IMR-90 (cell line): ENCODE data around the gene CPNE4. TPM values are rescaled to one million over a fixed set of nuclear protein-coding genes. Genes with fewer than 3 reads are reported as not detected.

Source experiments
- ATAC-seq: fragments of 200-7000 bp; cut with Tn5 transposase; 2 replicates; pipeline ENCODE4 v1.9.1; 2020; ENCODE audit warnings: low read depth, mild to moderate bottlenecking, moderate library complexity
- BruUV-seq: library from RNA; stranded (reverse); fragments of 400-500 nt; replicated peaks from 2 replicates; lab custom pipeline; 2021; lab: Mats Ljungman, UMichigan
- CTCF ChIA-PET: fragments of 300-600 bp; formaldehyde crosslinking; extraction: SDS; loops from one replicate; lab custom pipeline; 2021; ENCODE audit warnings: antibody characterized with exemption; lab: Yijun Ruan, JAX
- POLR2A ChIA-PET: fragments of 300-600 bp; sonication (Branson Sonifier 250); formaldehyde crosslinking; loops from one replicate; lab custom pipeline; 2022; ENCODE audit warnings: antibody characterized with exemption; ENCODE audit not compliant: unreplicated experiment; lab: Charles Lee
- DNase-seq: peaks from one replicate; pipeline ENCODE4 v3.0.0; 2013
- H2AFZ ChIP-seq: replicated peaks from 2 replicates; pipeline ENCODE3; 2013; ENCODE audit warnings: low read length, mild to moderate bottlenecking; ENCODE audit not compliant: poor library complexity
- H2AK5ac ChIP-seq: 2 replicates; pipeline ENCODE4 v1.6.1; 2013; ENCODE audit warnings: low read depth, low read length, inconsistent platforms
- H2AK9ac ChIP-seq: replicated peaks from 2 replicates; pipeline ENCODE3; 2013; ENCODE audit warnings: mild to moderate bottlenecking, low read depth, low read length, moderate library complexity; ENCODE audit not compliant: poor library complexity
- H2BK120ac ChIP-seq: 2 replicates; pipeline ENCODE4 v1.6.1; 2013; ENCODE audit warnings: low read depth, low read length, inconsistent platforms
- H2BK15ac ChIP-seq: 3 replicates; pipeline ENCODE4 v1.6.1; 2013; ENCODE audit warnings: low read depth, low read length, inconsistent platforms
- H2BK20ac ChIP-seq: 2 replicates; pipeline ENCODE4 v1.6.1; 2013; ENCODE audit warnings: low read depth, mild to moderate bottlenecking, inconsistent platforms, low read length, moderate library complexity
- H2BK5ac ChIP-seq: 2 replicates; pipeline ENCODE4 v1.6.1; 2013; ENCODE audit warnings: mild to moderate bottlenecking, low read depth, low read length, inconsistent platforms; ENCODE audit not compliant: poor library complexity, severe bottlenecking
- H3K14ac ChIP-seq: replicated peaks from 2 replicates; pipeline ENCODE4 v1.6.1; 2013; ENCODE audit warnings: low read depth, low read length, inconsistent platforms
- H3K18ac ChIP-seq: 2 replicates; pipeline ENCODE4 v1.6.1; 2013; ENCODE audit warnings: low read depth, low read length, control low read depth
- H3K23ac ChIP-seq: 2 replicates; pipeline ENCODE4 v1.6.1; 2013; ENCODE audit warnings: low read depth, low read length, inconsistent platforms
- H3K27ac ChIP-seq: 2 replicates; pipeline ENCODE4 v1.5.1; 2013; ENCODE audit warnings: mild to moderate bottlenecking, control low read depth, low read length; ENCODE audit not compliant: insufficient read depth
- H3K27me3 ChIP-seq: 2 replicates; pipeline ENCODE4 v1.6.1; 2013; ENCODE audit warnings: low read length; ENCODE audit not compliant: control insufficient read depth, insufficient read depth
- H3K36me3 ChIP-seq: 2 replicates; pipeline ENCODE4 v1.6.1; 2013; ENCODE audit warnings: low read length, mixed read lengths; ENCODE audit not compliant: control insufficient read depth, insufficient read depth
- H3K4ac ChIP-seq: 2 replicates; pipeline ENCODE4 v1.6.1; 2013; ENCODE audit warnings: low read depth, low read length, inconsistent platforms
- H3K4me1 ChIP-seq: 2 replicates; pipeline ENCODE4 v1.6.1; 2013; ENCODE audit warnings: low read length, mixed read lengths; ENCODE audit not compliant: control insufficient read depth, insufficient read depth
- H3K4me2 ChIP-seq: 2 replicates; pipeline ENCODE4 v1.6.1; 2013; ENCODE audit warnings: low read depth, mild to moderate bottlenecking, control low read depth, low read length, moderate library complexity
- H3K4me3 ChIP-seq: 2 replicates; pipeline ENCODE4 v1.5.1; 2013; ENCODE audit warnings: low read depth, mild to moderate bottlenecking, control low read depth, low read length, moderate library complexity; ENCODE audit not compliant: insufficient read depth
- H3K56ac ChIP-seq: 2 replicates; pipeline ENCODE4 v1.6.1; 2013; ENCODE audit warnings: low read length, inconsistent platforms; ENCODE audit not compliant: insufficient read depth; ENCODE audit errors: extremely low read depth
- H3K79me1 ChIP-seq, 2 experiments: 2 replicates each; pipeline ENCODE4 v1.6.1; 2013; ENCODE audit warnings: low read length in 2 of 2, inconsistent platforms in 1 of 2, low read depth in 1 of 2
- H3K9ac ChIP-seq: 2 replicates; pipeline ENCODE4 v1.6.1; 2013; ENCODE audit warnings: low read depth, low read length, control low read depth
- H3K9me1 ChIP-seq: 2 replicates; pipeline ENCODE4 v1.6.1; 2013; ENCODE audit warnings: low read length, inconsistent platforms; ENCODE audit not compliant: insufficient read depth
- H3K9me3 ChIP-seq: 2 replicates; pipeline ENCODE4 v1.6.1; 2013; ENCODE audit warnings: low read length; ENCODE audit not compliant: control insufficient read depth, insufficient read depth
- H4K20me1 ChIP-seq: 2 replicates; pipeline ENCODE4 v1.6.1; 2013; ENCODE audit warnings: low read length, inconsistent platforms; ENCODE audit not compliant: insufficient read depth
- H4K5ac ChIP-seq: 2 replicates; pipeline ENCODE4 v1.6.1; 2013; ENCODE audit warnings: mild to moderate bottlenecking, low read depth, low read length, control low read depth
- H4K8ac ChIP-seq, 2 experiments: 2 replicates each; pipeline ENCODE4 v1.6.1; 2013; ENCODE audit warnings: low read depth in 2 of 2, low read length in 2 of 2, control low read depth in 1 of 2, inconsistent platforms in 1 of 2
- H4K91ac ChIP-seq: 2 replicates; pipeline ENCODE4 v1.6.1; 2013; ENCODE audit warnings: low read depth, low read length, inconsistent platforms; ENCODE audit not compliant: insufficient read depth
- BHLHE40 ChIP-seq: fragments of 150-350 bp; IDR thresholded peaks from 2 replicates; pipeline ENCODE4 v1.6.1; 2016; ENCODE audit warnings: mild to moderate bottlenecking, low read depth, low read length
- CEBPB ChIP-seq: IDR thresholded peaks from 2 replicates; pipeline ENCODE4 v1.6.1; 2012; ENCODE audit warnings: low read depth, low read length, improper control_type of control experiment
- CTCF ChIP-seq: conservative IDR thresholded peaks from 2 replicates; pipeline ENCODE4 v1.5.1; 2012; ENCODE audit warnings: mild to moderate bottlenecking, low read depth, low read length, improper control_type of control experiment
- ELK1 ChIP-seq: fragments of 150-350 bp; IDR thresholded peaks from 2 replicates; pipeline ENCODE4 v1.6.1; 2016; ENCODE audit warnings: low read depth, mild to moderate bottlenecking, low read length, moderate library complexity, borderline replicate concordance
- FOS ChIP-seq: fragments of 150-350 bp; IDR thresholded peaks from 2 replicates; pipeline ENCODE4 v1.6.1; 2016; ENCODE audit warnings: low read depth, low read length
- MAFK ChIP-seq: IDR thresholded peaks from 2 replicates; pipeline ENCODE4 v1.6.1; 2012; ENCODE audit warnings: low read depth, low read length, improper control_type of control experiment
- MAZ ChIP-seq: IDR thresholded peaks from 2 replicates; pipeline ENCODE4 v1.6.1; 2012; ENCODE audit warnings: low read depth, mild to moderate bottlenecking, low read length, improper control_type of control experiment, moderate library complexity, borderline replicate concordance
- MXI1 ChIP-seq: IDR thresholded peaks from 2 replicates; pipeline ENCODE4 v1.6.1; 2012; ENCODE audit warnings: low read depth, mild to moderate bottlenecking, low read length, moderate library complexity, borderline replicate concordance
- NFE2L2 ChIP-seq: fragments of 150-350 bp; IDR thresholded peaks from 2 replicates; pipeline ENCODE4 v1.6.1; 2016; ENCODE audit warnings: low read depth, mild to moderate bottlenecking, low read length
- RAD21 ChIP-seq: IDR thresholded peaks from 2 replicates; pipeline ENCODE4 v1.6.1; 2012; ENCODE audit warnings: low read length, improper control_type of control experiment
- RCOR1 ChIP-seq: IDR thresholded peaks from 2 replicates; pipeline ENCODE4 v1.6.1; 2012; ENCODE audit warnings: mild to moderate bottlenecking, low read length, improper control_type of control experiment; ENCODE audit not compliant: insufficient replicate concordance
- RFX5 ChIP-seq: IDR thresholded peaks from 2 replicates; pipeline ENCODE4 v1.8.0; 2012; ENCODE audit warnings: low read depth, mild to moderate bottlenecking, low read length, moderate library complexity
- SMC3 ChIP-seq: fragments of 150-350 bp; IDR thresholded peaks from 2 replicates; pipeline ENCODE4 v1.6.1; 2016; ENCODE audit warnings: low read depth, mild to moderate bottlenecking, antibody characterized with exemption, low read length, moderate library complexity
- WGBS, 2 experiments: methylation state at CpG; one replicate each; pipeline versions ENCODE4 v1.1.5 to v1.1.7; 2013; ENCODE audit warnings: missing lambda C conversion rate in 2 of 2; ENCODE audit not compliant: insufficient read length in 1 of 2; ENCODE audit errors: extremely low coverage in 2 of 2; 5-methylcytosine and 5-hydroxymethylcytosine counted together
- dilution Hi-C: fragments of 300-500 bp; cut with HindIII; formaldehyde crosslinking; loops from one replicate; pipeline ENCODE4 v1.14.3; 2018; ENCODE audit warnings: low sequenced_read_pairs; ENCODE audit not compliant: unreplicated experiment
- in situ Hi-C: fragments of 300-500 bp; cut with MboI; formaldehyde crosslinking; loops from 3 replicates; pipeline ENCODE4 v1.14.3; 2019; ENCODE audit warnings: low sequenced_read_pairs, inconsistent platforms, mixed read lengths
- intact Hi-C: fragments of 100-400 bp; cut with micrococcal nuclease; formaldehyde crosslinking; loops from 2 replicates; pipeline ENCODE4 v1.10.0; 2022
- polyA plus RNA-seq, 3 experiments: library from polyadenylated mRNA; depleted of rRNA; stranded (reverse); fragments of >200 nt; gene quantifications; 2 replicates each; pipeline ENCODE4 v1.2.3, GENCODE V29; 2012; ENCODE audit warnings: low replicate concordance in 1 of 3
- total RNA-seq: library from RNA; depleted of rRNA; stranded (reverse); fragments of >200 nt; gene quantifications from 2 replicates; pipeline ENCODE4 v1.2.3, GENCODE V29; 2012
- TF ChIP-seq, protein P1 (sequence below): fragments of 150-350 bp; IDR thresholded peaks from 2 replicates; pipeline ENCODE4 v1.6.1; 2017; ENCODE audit warnings: mild to moderate bottlenecking, antibody characterized with exemption, low read length, low read depth

The CPNE4 gene
- total and polyA plus RNA-seq, 2 of the 4 experiments (the other 2 are of a cell fraction), result not detected

DNA sequence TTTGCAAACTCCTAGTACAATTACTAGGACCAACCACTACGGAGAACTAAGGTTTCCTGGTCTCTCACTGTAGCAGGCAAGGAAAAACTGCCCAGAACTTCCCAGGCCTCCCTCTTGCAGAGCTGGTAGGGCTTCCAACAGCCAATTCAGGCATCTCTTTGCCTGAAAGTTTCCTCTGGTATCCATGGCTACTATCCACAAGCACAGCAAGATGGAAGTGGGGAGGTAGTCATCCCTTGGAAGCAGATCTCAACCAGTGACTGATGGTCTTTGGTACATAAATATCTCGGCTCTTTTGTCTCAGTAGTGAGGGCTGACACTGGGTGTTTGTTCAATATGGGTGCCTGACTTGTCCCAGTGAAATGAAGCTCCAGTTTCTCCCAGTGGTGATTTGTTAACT, 330.7 kb downstream of the CPNE4 start:
- H3K14ac ChIP-seq, result no peak overlapping the region
- H3K27ac ChIP-seq, result no peak overlapping the region
- no peak for DNase-seq
- no peak overlapping the region for H2BK15ac ChIP-seq
- no peaks in the 10 kb centered on the region for H3K9me3 ChIP-seq
- no peak overlapping the region for H3K56ac ChIP-seq
- no peaks in the 10 kb centered on the region for H3K79me1 ChIP-seq
- no peak overlapping the region for H3K23ac ChIP-seq
- ChIA-PET CTCF (no interaction called here), POLR2A (no interaction called here)
- no peaks in the 10 kb centered on the region for H3K36me3 ChIP-seq
- H3K27me3 ChIP-seq, result no peaks in the 10 kb centered on the region
- H4K8ac ChIP-seq, result no peak overlapping the region
- dilution Hi-C loops (no loop called here), intact Hi-C loops (no loop called here), in situ Hi-C loops (no loop called here)
- no peaks in the 10 kb centered on the region for H3K4me1 ChIP-seq
- H4K5ac ChIP-seq, result no peak overlapping the region
- H2AFZ ChIP-seq, result no peak overlapping the region
- no peak for ATAC-seq
- H3K4me3 ChIP-seq, result no peak overlapping the region
- H4K20me1 ChIP-seq, result no peaks in the 10 kb centered on the region
- no peak overlapping the region for H2BK20ac ChIP-seq
- no peak overlapping the region for H3K18ac ChIP-seq
- no TSS peak for BruUV-seq
- H2AK9ac ChIP-seq, result no peak overlapping the region
- H3K9me1 ChIP-seq, result no peaks in the 10 kb centered on the region
- no peak overlapping the region for H2AK5ac ChIP-seq
- no peak overlapping the region for H4K91ac ChIP-seq
- no peak overlapping the region for H2BK5ac ChIP-seq
- H2BK120ac ChIP-seq, result no peak overlapping the region
- TF ChIP-seq RCOR1 (no peak), BHLHE40 (no peak), NFE2L2 (no peak), CEBPB (no peak), MAZ (no peak), RFX5 (no peak), ELK1 (no peak), SMC3 (no peak), MXI1 (no peak), CTCF (no peak), MAFK (no peak), FOS (no peak), RAD21 (no peak)
- TF ChIP-seq, protein P1, sequence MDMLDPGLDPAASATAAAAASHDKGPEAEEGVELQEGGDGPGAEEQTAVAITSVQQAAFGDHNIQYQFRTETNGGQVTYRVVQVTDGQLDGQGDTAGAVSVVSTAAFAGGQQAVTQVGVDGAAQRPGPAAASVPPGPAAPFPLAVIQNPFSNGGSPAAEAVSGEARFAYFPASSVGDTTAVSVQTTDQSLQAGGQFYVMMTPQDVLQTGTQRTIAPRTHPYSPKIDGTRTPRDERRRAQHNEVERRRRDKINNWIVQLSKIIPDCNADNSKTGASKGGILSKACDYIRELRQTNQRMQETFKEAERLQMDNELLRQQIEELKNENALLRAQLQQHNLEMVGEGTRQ, result no peak
- no peak overlapping the region for H3K4me2 ChIP-seq
- WGBS, 2 experiments, result no CpG with 5 or more reads among the region's 2 CpGs
- no peak overlapping the region for H3K9ac ChIP-seq
- H3K4ac ChIP-seq, result no peak overlapping the region
